GM21717 (cell line): ENCODE data around the gene STK24.
"Not testable (repeated sequence)": the region's sequence is repeated elsewhere in the genome, so short reads cannot be mapped to it uniquely, and the experiment has no call there.

ENCODE experiments used
- ATAC-seq: cut with Tn5 transposase; IDR thresholded peaks from one replicate; pipeline ENCODE4 v1.9.1; 2021; ENCODE audit warnings: mild to moderate bottlenecking, moderate library complexity; ENCODE audit not compliant: unreplicated experiment

The STK24 gene

DNA sequence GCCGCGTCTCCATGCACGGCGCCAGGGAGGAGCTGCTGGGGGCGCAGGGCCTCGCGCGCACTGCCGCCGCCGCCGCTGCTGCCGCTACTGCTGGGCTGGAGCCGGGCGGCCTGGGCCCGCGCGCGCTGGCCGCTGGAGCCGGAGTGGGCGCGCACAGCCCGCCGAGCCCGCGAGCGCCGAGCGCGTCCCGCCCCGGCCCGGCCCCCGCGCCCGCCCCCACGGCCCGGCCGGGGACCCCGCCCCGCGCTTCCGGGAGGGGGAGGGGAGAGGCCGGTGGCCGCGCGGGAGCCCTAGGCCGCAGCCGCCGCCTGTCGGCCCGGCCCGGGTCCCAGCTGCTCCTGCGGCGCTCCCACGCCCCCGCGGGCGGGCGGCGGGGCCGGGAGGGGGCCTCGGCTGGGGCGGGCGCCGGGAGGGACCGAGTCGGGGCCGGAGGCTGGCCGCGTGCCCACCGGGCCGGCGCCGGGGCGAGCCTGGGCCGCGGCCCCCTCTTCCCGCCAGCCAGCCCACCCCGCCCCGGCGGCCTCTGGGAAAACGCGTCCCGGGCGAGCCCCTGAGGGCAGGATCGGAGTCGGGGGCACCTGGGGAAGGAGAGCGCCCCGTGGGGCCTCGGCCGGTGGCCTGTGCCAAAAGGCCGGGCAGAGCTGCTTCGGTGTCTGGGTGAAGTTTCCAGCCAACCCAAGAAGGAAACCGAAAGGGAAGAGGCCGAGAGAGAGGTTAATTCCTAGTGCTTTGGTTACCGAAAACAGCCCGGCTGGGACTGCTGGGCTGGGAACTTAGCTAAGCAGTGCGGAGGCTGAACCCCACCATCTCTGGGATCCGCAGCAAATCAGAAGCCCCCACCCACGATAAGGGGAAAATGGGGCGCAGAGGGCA, at the start of gene STK24:
Gene STK24 (minus strand): TSS at position 145 of the 873 bp plus-strand sequence. CDS start 321 bp downstream, outside the sequence.
- peak; percentile 69 for ATAC-seq

DNA sequence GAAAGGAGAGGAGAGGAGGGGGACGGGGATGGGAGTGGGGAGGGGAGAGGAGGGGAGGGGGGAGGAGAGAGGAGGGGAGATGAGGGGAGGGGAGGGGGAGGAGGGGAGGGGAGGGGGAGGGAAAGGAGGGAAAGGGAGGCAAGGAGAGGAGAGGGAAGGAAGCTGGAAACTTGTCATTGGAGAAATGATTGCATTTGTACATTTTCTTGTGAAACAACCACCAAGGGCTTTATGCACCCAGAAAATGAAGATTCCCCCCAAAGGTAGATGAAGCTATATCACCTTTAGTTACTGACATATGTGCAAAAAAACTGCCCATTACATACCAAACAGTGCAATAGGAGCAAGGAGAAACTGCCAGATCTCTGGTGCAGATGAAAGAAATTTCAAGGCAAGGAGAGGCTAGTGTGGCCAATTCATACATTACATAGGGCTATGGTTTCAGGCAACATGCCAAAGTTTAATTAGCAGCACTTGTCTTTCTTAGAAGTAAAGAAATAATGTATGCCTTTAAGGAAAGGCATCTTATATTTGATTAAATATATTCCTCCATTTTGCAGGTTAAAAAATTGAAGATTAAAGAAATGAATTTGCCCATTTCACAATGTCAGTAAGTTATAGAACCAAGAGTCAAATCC, 49.5 kb upstream of the STK24 start:
- no peak for ATAC-seq

DNA sequence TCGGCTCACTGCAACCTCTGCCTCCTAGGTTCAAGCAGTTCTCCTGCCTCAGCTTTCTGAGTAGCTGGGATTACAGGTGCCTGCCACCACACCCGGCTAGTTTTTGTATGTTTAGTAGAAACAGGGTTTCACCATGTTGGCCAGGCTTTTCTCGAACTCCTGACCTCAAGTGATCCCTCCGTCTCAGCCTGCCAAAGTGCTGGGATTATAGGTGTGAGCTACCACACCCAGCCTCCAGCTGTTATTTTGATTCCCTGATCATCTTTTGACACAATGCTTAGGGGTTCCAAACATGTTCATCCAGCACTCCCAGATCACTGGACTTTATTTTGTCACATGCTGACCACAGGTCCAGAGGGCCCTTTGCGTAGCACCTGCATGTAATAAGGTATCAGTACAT, 47.7 kb upstream of the STK24 start:
- ATAC-seq, result not testable (repeated sequence)

DNA sequence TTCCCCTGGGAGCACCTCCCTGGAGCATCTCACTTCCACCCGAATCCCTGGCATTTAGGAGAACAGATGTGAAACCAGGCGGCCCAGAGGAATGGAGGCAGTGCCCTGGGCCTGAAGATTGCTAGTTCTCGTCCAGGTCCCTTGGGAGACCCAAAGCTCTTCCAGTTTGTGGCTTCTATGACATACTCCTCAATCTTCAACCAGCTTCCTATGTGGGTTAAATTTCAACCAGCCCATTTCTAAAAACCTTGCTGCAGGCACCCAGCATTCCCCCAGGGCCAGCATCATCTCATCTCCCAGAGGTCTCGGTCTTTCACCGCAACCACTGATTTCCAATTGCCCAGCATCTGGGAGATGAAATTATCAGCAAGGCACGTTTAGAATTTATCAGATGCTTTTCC, 46.0 kb upstream of the STK24 start:
- ATAC-seq, result no peak

DNA sequence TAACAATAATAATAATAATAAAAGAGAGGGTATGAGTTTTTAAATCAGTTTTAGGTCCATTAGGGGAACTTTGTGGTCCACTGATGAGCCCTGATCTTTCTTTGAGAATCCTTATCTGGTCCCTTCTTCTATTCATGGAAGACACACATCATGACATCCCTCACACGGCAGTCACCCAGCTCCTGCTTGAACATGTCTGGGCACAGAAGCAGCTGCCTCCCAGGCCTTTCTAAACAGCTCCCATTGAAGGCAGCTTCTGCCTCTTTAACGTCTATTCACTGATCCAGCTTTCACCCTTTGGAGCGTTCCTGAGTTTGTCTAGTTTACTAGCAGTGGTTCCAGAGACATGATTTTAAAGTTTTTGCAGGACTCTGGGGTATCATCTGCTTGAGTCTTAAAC, 42.6 kb upstream of the STK24 start:
- ATAC-seq, result no peak

DNA sequence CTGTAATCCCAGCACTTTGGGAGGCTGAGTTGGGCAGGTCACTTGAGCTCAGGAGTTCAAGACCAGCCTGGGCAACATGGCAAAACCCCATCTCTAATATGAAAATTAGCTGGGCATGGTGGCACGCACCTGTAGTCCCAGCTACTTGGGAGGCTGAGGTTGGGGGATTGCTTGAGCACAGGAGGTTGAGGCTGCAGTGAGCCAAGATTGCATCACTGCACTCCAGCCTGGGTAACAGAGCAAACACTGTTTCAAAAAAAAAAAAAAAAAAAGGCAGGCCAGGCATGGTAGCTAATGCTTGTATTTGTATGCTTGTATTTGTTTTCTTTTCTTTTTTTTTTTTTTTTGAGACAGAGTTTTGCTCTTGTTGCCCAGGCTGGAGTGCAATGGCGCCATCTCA, 38.7 kb upstream of the STK24 start:
- ATAC-seq, result not testable (repeated sequence)

DNA sequence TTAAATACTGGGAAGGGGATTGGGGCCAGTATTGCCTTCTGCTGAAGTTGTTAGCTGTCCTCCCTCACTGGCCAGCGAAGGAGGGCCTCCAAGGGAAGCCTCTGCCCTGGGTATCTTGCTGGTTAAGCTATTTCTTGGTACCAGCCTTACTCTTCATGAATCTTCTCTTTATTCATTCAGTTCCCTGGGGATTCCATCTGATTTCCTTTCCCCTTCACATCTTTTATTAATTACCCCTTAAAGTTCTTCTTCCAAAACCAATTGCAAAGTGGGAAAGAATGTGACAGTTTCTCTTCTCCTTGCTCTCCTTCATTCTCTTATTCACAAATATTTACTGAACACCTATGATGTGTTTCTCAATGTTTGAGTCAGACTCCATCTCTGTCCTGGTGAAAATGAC, 36.7 kb upstream of the STK24 start:
- ATAC-seq, result no peak

DNA sequence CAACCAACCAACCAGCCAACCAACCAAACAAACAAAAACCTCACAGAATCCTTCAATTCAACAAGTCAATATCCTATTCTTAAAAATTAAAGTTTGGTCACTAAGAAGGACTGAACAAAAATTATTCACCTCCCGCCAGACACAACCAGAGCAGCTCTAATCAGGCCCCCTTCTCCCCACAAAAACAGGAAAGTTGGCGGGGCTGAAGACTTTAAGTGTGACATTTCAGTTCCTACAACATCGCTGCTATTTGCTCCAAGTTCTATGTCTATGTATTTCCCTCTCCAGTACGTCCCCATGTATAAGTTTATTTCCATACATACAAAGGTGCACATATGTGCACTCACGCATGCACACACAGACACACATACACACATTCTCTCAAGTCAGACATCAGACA, 32.8 kb upstream of the STK24 start:
- no peak for ATAC-seq

DNA sequence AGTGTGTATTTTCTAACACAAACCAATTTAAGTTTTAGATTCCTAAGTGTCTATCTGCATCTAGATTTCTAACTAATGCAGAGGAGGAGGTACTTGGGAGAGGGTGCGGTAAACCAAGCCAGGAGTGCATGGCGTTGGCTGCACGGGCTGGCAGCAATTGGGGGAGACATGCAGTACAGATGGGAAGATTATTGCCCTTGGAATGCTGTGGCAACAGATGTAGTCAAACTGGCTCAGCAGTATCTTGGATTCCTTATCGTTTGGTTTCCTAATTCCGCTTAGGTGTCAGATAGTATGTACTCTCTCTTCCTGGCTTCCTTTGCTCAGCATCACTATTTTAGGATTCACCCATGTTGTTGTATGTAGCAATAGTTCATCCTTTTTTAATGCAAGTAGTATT, 29.4 kb upstream of the STK24 start:
- ATAC-seq, result no peak

DNA sequence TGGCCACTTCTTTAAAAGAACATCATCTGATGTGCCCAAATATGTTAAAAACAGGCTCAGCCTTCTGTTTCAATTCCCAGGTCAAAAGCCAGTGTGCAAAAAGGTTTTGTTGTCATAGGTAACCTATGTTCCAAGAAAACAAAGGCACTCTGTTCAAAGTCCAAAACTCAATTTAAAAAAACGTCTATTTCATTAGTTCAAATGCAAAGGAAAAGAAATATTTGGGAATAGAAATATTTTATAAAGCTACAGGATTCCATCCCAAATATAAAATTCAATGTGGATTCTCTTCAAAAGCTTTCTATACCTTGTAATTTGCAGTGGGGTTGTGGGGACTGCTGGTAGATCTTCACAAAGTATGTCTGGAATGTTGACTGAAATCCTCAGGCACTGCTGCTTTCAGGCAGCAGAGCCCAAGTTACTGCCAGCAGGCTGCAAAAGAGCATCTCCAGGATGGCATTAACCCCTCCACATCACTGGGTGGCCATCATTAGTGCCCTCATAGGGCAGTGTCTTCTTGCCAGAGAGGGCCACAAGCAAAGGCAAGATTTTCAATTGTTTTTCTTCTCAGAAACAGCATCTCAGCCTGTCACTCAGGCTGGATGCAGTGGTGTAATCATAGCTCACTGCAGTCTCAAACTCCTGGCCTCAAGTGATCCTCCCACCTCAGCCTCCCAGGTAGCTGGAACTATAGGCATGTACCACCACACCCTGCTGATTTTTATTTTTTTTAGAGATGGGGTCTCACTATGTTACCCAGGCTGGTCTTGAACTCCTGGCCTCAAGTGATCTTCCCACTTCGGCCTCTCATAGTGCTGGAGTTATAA, 22.8 kb upstream of the STK24 start:
- ATAC-seq, result no peak

DNA sequence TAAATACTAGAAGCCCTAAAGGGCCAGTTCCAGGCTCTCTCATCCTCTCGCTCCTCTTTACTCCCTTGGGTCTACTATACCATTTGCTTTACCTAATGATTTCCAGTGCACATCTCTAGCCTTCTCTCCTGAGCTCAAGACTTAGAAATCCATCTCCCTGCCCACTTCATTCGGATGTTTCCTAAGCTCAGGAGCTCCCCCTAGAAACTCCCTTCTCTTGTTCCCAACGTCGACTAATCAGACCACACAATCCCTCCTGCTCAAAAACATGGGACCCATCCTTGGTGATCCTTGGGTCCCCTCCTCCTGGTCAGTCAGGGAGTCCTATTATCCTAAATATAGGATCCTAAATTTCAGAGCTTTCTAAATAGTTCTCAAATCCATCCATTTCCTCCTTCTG, 21.1 kb upstream of the STK24 start:
- ATAC-seq, result no peak

DNA sequence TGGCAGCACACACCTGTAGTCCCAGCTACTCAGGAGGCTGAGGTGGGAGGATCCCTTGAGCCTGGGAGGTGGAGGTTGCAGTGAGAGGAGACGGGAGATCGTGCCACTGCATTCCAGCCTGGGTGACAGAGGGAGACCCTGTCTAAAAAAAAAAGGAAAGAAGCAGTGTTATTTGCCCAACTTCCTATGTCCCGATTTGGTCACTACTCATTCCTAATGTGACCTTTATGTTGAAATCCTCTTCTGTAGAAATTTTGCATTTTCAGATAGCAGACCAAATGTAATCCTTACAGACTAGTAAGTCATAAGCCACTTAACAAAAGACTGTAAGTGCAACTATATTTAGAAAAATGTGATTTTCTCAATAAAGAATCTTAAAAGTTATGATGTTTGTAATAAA, 18.2 kb upstream of the STK24 start:
- ATAC-seq, result no peak

DNA sequence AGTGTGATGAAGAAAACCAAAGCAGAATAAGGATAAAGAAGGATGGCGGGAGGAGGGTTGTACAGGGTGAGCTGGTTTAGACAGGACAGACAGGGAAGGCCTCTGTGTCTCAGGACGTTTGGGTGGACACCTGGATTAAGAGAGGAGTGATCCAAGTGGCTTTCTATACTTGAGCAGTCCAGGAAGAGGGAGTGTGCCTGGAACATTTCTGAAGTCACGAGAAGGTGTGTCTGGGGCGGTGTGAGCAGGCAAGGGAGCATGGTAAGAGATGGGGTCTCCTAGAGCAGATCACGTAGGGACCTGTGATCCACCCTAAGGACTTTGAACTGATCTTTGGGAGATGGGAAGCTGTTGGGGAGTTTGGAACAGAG, 15.4 kb upstream of the STK24 start:
- ATAC-seq, result no peak

DNA sequence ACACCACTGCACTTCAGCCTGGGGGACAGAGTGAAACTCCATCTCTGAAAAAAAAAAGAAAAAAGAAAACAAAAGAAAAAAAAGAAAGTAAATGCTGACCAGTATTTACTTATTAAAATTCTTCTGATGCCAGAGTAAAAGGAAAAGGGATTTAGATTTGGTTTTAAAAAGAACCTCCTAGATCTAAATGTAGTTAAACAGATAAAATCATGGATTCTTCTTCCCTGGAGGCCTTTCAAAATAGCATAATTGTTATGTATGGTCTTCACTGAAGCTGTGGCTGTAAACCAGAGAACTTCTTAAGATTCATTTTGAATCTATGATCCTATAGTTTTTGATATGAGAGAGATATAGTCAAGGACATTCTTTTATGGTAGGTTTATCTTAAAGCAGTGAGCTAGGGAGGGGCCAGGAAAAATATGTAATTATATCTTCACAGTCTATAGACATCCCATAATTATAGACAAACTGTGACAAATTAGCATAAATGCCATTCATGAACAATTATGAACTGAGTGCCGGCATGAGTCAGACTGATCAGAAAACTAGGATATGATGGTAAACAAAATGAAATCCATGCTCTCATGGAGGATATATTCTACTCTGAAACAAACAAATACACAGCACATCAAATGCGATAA, 14.9 kb upstream of the STK24 start:
- no peak for ATAC-seq

DNA sequence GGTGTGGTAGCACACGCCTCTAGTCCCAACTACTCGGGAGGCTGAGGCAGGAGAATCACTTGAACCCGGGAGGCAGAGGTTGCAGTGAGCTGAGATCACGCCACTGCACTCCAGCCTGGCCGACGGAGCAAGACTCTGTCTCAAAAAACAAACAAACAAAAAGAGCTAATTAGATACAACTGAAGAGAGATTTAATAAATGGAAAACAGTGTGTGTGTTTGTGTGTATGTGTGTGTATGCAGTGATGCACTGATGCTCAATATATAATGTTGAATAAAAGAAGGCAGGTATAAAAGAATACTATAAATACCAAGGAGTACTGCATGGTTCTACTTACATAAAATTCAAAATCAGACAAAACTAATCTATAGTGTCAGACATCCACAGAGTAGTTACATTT, 13.6 kb upstream of the STK24 start:
- not testable (repeated sequence) for ATAC-seq

DNA sequence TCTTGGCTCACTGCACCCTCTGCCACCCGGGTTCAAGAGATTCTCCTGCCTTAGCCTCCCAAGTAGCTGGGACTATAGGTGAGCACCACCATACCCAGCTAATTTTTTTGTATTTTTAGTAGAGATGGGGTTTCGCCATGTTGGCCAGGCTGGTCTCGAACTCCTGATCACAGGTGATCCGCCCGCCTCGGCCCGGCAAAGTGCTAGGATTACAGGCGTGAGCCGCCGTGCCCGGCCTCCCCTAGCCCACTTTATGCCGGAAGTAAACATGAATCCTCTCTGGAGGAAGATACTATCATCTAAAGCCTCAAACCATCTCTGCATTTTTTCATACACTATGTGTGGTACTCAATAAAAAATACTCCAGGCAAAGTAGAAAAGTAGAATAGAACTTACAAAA, 12.6 kb upstream of the STK24 start:
- ATAC-seq, result not testable (repeated sequence)

DNA sequence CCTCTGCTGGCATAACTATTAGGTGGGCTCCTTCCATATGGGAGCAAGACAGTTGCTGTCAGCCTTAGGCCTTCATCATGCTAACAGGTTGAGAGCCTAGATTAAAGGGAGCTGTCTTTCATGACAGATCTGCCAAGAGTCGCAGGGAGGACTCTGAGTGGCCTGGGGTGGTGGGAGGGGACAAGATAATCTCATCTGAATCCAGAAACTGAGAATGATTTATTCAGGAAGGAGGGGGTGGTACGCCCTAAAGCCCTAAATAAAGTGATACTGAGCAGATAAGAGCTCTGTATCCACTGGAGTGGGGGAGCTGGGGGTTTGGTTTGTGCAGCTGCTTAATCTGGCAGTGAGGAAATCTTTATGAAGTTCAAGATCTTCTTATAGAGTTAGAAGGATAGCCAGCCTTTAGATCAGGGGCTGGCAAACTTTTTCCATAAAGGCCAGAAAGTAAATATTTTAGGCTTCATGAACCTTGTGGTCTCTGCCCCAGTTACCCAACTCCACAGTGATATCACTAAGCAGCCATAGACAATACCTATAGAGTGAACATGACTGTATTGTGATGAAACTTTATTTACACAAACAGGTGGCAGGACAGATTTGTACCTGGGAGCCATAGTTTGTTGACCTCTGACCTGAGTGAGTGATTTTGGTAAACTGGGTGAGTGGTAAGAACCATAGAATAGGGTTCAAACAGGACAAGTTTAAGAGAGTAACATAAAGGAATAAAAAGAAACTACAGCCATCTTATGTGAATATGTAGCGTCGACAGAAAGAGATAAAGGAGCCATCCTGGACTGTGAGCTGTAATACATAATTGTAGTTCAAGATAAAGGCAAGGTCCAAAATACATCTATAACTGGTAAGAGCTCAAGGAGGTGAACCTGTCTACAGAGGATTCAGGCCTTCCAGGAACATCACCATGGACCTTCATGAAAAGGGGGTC, 9.8 kb upstream of the STK24 start:
- ATAC-seq, result no peak

DNA sequence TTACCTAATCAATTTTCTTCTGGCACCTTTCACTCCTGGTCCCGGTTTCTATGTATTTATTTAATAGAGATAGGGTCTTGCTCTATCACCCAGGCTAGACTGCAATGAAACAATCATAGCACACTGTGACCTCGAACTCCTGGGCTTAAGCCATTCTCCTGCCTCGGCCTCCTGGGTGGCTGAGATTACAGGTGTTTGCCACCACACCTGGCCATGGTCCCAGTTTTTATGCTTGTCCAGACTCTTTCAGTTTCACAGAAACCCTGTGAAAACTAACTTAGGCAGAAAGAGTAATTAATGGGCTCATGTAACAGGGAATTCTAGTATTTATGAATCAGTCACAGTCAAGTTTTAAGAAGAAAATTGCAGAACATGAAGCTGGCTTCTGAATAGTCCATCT, 9.0 kb upstream of the STK24 start:
- no peak for ATAC-seq

DNA sequence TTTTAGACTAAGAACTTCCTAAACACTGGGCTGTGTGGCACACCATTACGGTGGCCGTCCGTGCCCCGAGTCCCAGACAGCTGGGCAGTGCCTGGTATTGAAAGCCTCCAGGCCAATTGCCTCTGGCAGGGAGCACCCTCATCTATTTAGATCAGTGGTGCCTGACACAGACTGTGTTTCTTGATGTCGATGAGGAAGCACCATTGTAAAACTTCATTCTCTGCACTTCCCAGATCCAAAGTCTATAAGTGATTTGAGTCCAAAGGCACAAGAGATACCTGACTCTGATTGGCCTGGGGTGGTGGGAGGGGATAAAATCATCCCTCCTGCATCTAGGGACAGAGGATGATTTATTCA, 8.5 kb upstream of the STK24 start:
- no peak for ATAC-seq
